HepG2 (cell line): ENCODE measurements around the gene USP28. TPM values are rescaled to one million over a fixed set of nuclear protein-coding genes. Genes with fewer than 3 reads are reported as not detected.

ENCODE experiments used
- ATF7 ChIP-seq, 2 experiments: fragments of 450-650 bp in 1 of 2; sonication (generic) in 1 of 2; formaldehyde crosslinking in 1 of 2; IDR thresholded peaks; 2 replicates each; pipeline versions ENCODE4 v1.4.0 to v1.6.1; 2016 to 2020; ENCODE audit warnings: antibody characterized with exemption in 1 of 2, mild to moderate bottlenecking in 1 of 2, missing genetic modification reagents in 1 of 2
- HOMEZ ChIP-seq: IDR thresholded peaks from 2 replicates; pipeline ENCODE4 v1.6.1; 2016; ENCODE audit warnings: low read depth
- KDM5B ChIP-seq: sonication (generic); formaldehyde crosslinking; IDR thresholded peaks from 2 replicates; pipeline ENCODE4 v1.4.0; 2020; ENCODE audit warnings: missing genetic modification reagents, mild to moderate bottlenecking, borderline replicate concordance
- KLF12 ChIP-seq: sonication (generic); formaldehyde crosslinking; IDR thresholded peaks from 2 replicates; pipeline ENCODE4 v1.4.0; 2020; ENCODE audit warnings: missing genetic modification reagents, borderline replicate concordance
- KMT2B ChIP-seq: IDR thresholded peaks from 2 replicates; pipeline ENCODE4 v1.6.1; 2016; ENCODE audit warnings: missing genetic modification reagents, missing compliant biosample characterization
- MED13 ChIP-seq: sonication (generic); formaldehyde crosslinking; IDR thresholded peaks from 2 replicates; pipeline ENCODE4 v1.5.0; 2020; ENCODE audit warnings: missing genetic modification reagents
- MYNN ChIP-seq: sonication (generic); formaldehyde crosslinking; IDR thresholded peaks from 2 replicates; pipeline ENCODE4 v1.4.0; 2020; ENCODE audit warnings: mild to moderate bottlenecking, low read depth, missing genetic modification reagents
- POLR2A ChIP-seq, 2 experiments: IDR thresholded peaks; 2 replicates each; pipeline ENCODE4 v1.6.1; 2011; ENCODE audit warnings: low read depth in 2 of 2, low read length in 2 of 2, mild to moderate bottlenecking in 1 of 2, moderate library complexity in 1 of 2; ENCODE audit not compliant: insufficient read depth in 1 of 2
- SUZ12 ChIP-seq: fragments of 150-350 bp; IDR thresholded peaks from 2 replicates; pipeline ENCODE4 v1.6.1; 2014; ENCODE audit warnings: low read depth, low read length
- ZEB1 ChIP-seq: IDR thresholded peaks from 2 replicates; pipeline ENCODE4 v1.6.1; 2012; ENCODE audit warnings: mild to moderate bottlenecking, low read depth, inconsistent platforms; ENCODE audit not compliant: insufficient replicate concordance
- ZHX2 ChIP-seq, 2 experiments: sonication (generic) in 1 of 2; formaldehyde crosslinking in 1 of 2; IDR thresholded peaks; 2 replicates each; pipeline versions ENCODE4 v1.6.1 to v1.9.0; 2014 to 2022; ENCODE audit warnings: antibody characterized with exemption in 1 of 2, borderline replicate concordance in 1 of 2, inconsistent platforms in 1 of 2, low read depth in 1 of 2, missing genetic modification reagents in 1 of 2
- ZNF10 ChIP-seq: sonication (generic); formaldehyde crosslinking; IDR thresholded peaks from 2 replicates; pipeline ENCODE4 v1.4.0; 2020; ENCODE audit warnings: mild to moderate bottlenecking, low read depth, missing genetic modification reagents, borderline replicate concordance
- ZNF629 ChIP-seq: sonication (generic); formaldehyde crosslinking; conservative IDR thresholded peaks from 2 replicates; pipeline ENCODE4 v1.5.0; 2020; ENCODE audit warnings: missing genetic modification reagents
- ZNF709 ChIP-seq: sonication (generic); formaldehyde crosslinking; IDR thresholded peaks from 2 replicates; pipeline ENCODE4 v1.5.0; 2020; ENCODE audit warnings: mild to moderate bottlenecking, missing genetic modification reagents
- polyA plus RNA-seq, 8 experiments: library from polyadenylated mRNA; depleted of rRNA in 3 of 8; stranded (reverse) in 7 of 8; unstranded in 1 of 8; fragments of >200 nt; fragmentation: Illumina TruSeq in 4 of 8; extraction: Trizol in 4 of 8; gene quantifications; 2 replicates each; pipeline versions ENCODE4 v1.2.1 to v1.2.3, GENCODE V29; 2011 to 2016; ENCODE audit warnings: low read depth in 4 of 8, missing spikeins in 1 of 8, mixed read lengths in 1 of 8; ENCODE audit not compliant: insufficient read depth in 1 of 8
- total RNA-seq, 5 experiments: library from RNA; depleted of rRNA; stranded (reverse); fragments of >200 nt; fragmentation: Illumina TruSeq; extraction: Trizol; gene quantifications; 2 replicates each; pipeline ENCODE4 v1.2.3, GENCODE V29; 2016; ENCODE audit warnings: low read depth in 1 of 5
- TF ChIP-seq, protein P1 (sequence below): sonication (generic); formaldehyde crosslinking; IDR thresholded peaks from 2 replicates; pipeline ENCODE4 v1.5.1; 2020; ENCODE audit warnings: missing genetic modification reagents, mild to moderate bottlenecking, borderline replicate concordance
- TF ChIP-seq, protein P2 (sequence below): sonication (generic); formaldehyde crosslinking; IDR thresholded peaks from 2 replicates; pipeline ENCODE4 v1.8.1; 2023; ENCODE audit warnings: mild to moderate bottlenecking, inconsistent platforms, moderate library complexity, missing genetic modification reagents, borderline replicate concordance

The USP28 gene
- total and polyA plus RNA-seq, 2 of the 13 experiments (the other 11 are each of a cell fraction or from before 2014, with no cell fraction given), result 29.6 to 34.3 TPM

GRCh38 chr11:113773416-113774173, 101.8 kb downstream of the USP28 start, which contains the start of gene ZW10 (continued):
- TF ChIP-seq POLR2A (IDR thresholded peaks at IDR 0.05; ENCODE audit: insufficient read depth in 1 of 2, low read depth in 2 of 2, low read length in 2 of 2), result peak; percentile 63 to 81
- TF ChIP-seq, protein P1, sequence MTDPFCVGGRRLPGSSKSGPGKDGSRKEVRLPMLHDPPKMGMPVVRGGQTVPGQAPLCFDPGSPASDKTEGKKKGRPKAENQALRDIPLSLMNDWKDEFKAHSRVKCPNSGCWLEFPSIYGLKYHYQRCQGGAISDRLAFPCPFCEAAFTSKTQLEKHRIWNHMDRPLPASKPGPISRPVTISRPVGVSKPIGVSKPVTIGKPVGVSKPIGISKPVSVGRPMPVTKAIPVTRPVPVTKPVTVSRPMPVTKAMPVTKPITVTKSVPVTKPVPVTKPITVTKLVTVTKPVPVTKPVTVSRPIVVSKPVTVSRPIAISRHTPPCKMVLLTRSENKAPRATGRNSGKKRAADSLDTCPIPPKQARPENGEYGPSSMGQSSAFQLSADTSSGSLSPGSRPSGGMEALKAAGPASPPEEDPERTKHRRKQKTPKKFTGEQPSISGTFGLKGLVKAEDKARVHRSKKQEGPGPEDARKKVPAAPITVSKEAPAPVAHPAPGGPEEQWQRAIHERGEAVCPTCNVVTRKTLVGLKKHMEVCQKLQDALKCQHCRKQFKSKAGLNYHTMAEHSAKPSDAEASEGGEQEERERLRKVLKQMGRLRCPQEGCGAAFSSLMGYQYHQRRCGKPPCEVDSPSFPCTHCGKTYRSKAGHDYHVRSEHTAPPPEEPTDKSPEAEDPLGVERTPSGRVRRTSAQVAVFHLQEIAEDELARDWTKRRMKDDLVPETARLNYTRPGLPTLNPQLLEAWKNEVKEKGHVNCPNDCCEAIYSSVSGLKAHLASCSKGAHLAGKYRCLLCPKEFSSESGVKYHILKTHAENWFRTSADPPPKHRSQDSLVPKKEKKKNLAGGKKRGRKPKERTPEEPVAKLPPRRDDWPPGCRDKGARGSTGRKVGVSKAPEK (CRISPR knock-in tag), result no peak
- TF ChIP-seq ZNF709 (CRISPR knock-in tag), result peak; percentile 66; the same call in 1 of the 2 replicates
- TF ChIP-seq, protein P2, sequence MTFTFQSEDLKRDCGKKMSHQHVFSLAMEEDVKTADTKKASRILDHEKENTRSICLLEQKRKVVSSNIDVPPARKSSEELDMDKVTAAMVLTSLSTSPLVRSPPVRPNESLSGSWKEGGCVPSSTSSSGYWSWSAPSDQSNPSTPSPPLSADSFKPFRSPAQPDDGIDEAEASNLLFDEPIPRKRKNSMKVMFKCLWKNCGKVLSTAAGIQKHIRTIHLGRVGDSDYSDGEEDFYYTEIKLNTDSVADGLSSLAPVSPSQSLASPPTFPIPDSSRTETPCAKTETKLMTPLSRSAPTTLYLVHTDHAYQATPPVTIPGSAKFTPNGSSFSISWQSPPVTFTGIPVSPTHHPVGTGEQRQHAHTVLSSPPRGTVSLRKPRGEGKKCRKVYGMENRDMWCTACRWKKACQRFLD (CRISPR knock-in tag), result 0 out of 2 replicates have a peak, but pooled peaks have one; percentile 43
- no peak for TF ChIP-seq KDM5B (CRISPR knock-in tag)
- TF ChIP-seq MYNN (CRISPR knock-in tag), result no peak
- peak; percentile 65; the same call in 1 of the 2 replicates for TF ChIP-seq KLF12 (CRISPR knock-in tag)
- TF ChIP-seq ZNF629 (CRISPR knock-in tag), result 0 out of 2 replicates have a peak, but pooled peaks have one; percentile 8
- TF ChIP-seq HOMEZ, result peak; percentile 67
- TF ChIP-seq KMT2B (CRISPR knock-in tag), result peak; percentile 87
- 0 out of 2 replicates have a peak, but pooled peaks have one; percentile 50 for TF ChIP-seq ZHX2 (IDR thresholded peaks at IDR 0.05; ENCODE audit: low read depth)
- peak; percentile 51; the same call in 1 of the 2 replicates for TF ChIP-seq ZHX2 (CRISPR knock-in tag; IDR thresholded peaks at IDR 0.05; ENCODE audit: borderline replicate concordance)
- TF ChIP-seq ZEB1, result no peak
- no peak for TF ChIP-seq ZNF10 (CRISPR knock-in tag)
- 0 out of 2 replicates have a peak, but pooled peaks have one; percentile 33 for TF ChIP-seq MED13 (CRISPR knock-in tag)
- peak; percentile 91 for TF ChIP-seq SUZ12
- TF ChIP-seq ATF7 (IDR thresholded peaks at IDR 0.05), result peak; percentile 8; the same call in 1 of the 2 replicates
- TF ChIP-seq ATF7 (CRISPR knock-in tag; IDR thresholded peaks at IDR 0.05), result no peak; the same call in 1 of the 2 replicates
